ENCODE data around the gene JMJD7.

Gene JMJD7

GRCh38 chr15:41861736-41862356 lies 34.0 kb downstream of the JMJD7 start:
- DNase-seq, result no peak

- DNase-seq, result no peak
Measured at GRCh38 chr15:41862515-41863116, 34.7 kb downstream of the JMJD7 start.

- DNase-seq, result no peak
Measured at GRCh38 chr15:41865490-41866055, 37.7 kb downstream of the JMJD7 start.

GRCh38 chr15:41866263-41866703 lies 38.4 kb downstream of the JMJD7 start:
- no peak for DNase-seq

GRCh38 chr15:41866872-41867579 lies 39.1 kb downstream of the JMJD7 start:
- no peak for DNase-seq

GRCh38 chr15:41868321-41868720 lies 40.4 kb downstream of the JMJD7 start:
- no peak for DNase-seq

- DNase-seq, result no peak
Measured at GRCh38 chr15:41869770-41870688, 42.1 kb downstream of the JMJD7 start.

- DNase-seq, result peak in 2 of 58 donors; percentile 15 to 22
Measured at GRCh38 chr15:41870689-41871081, 42.8 kb downstream of the JMJD7 start.

- DNase-seq, result no peak
Measured at GRCh38 chr15:41871175-41871905, 43.4 kb downstream of the JMJD7 start.

GRCh38 chr15:41872166-41872747 lies 44.4 kb downstream of the JMJD7 start:
- DNase-seq, result no peak

GRCh38 chr15:41873711-41874110 lies 45.8 kb downstream of the JMJD7 start:
- no peak for DNase-seq

- DNase-seq, result no peak
Measured at GRCh38 chr15:41874736-41875135, 46.8 kb downstream of the JMJD7 start.

GRCh38 chr15:41876007-41876406 lies 48.1 kb downstream of the JMJD7 start:
- no peak for DNase-seq

GRCh38 chr15:41876689-41877088 lies 48.8 kb downstream of the JMJD7 start:
- no peak for DNase-seq

- DNase-seq, result no peak
Measured at GRCh38 chr15:41877631-41878354, 49.9 kb downstream of the JMJD7 start.

GRCh38 chr15:41878355-41878699 lies 50.4 kb downstream of the JMJD7 start:
- DNase-seq, result peak in 3 of 58 donors; percentile 3 to 24 (median 10)

- no peak for DNase-seq
Measured at GRCh38 chr15:41879321-41879845, 51.5 kb downstream of the JMJD7 start.

GRCh38 chr15:41880156-41880877 lies 52.4 kb downstream of the JMJD7 start:
- no peak for DNase-seq

GRCh38 chr15:41881086-41881485 lies 53.2 kb downstream of the JMJD7 start:
- no peak for DNase-seq
